ENCODE measurements around the gene ARHGEF28. TPM values are rescaled to one million over a fixed set of nuclear protein-coding genes. Genes with fewer than 3 reads are reported as not detected.

Gene ARHGEF28
- total RNA-seq, 1 experiment from 2014 or later: 6.1 TPM

- POLR2A ChIA-PET: no interaction called here
- no peak overlapping the region for H3K4me2 ChIP-seq (ENCODE audit: low read length)
- RAD21 ChIA-PET (ENCODE audit: low non-redundant PET in 1 of 2, low total read pairs in 2 of 2, uncharacterized antibody in 2 of 2, unreplicated experiment in 2 of 2): no interaction called here
- H3K36me3 ChIP-seq (ENCODE audit: control insufficient read depth in 1 of 2, insufficient read depth in 2 of 2, low read length in 2 of 2): no peaks in the 10 kb centered on the region
- no peaks in the 10 kb centered on the region for H3K27me3 ChIP-seq (ENCODE audit: insufficient read depth, low read length)
- H2AFZ ChIP-seq (ENCODE audit: low read depth, low read length, poor library complexity, severe bottlenecking): no peak overlapping the region
- peaks cover 0 to 4% of the 10 kb centered on the region in 2 experiments; a peak in 2 of 4 replicates for H3K4me1 ChIP-seq (ENCODE audit: control insufficient read depth in 1 of 2, insufficient read depth in 2 of 2, low read length in 2 of 2)
- no TSS peak for BruUV-seq (replicated peaks)
- no peaks in the 10 kb centered on the region for H4K20me1 ChIP-seq (ENCODE audit: insufficient read depth)
- intact Hi-C loops (cut with micrococcal nuclease): no loop called here
- CTCF ChIA-PET: no interaction called here
- no peak overlapping the region for H3K4me3 ChIP-seq (replicated peaks in 1 of 2; ENCODE audit: low read depth in 1 of 2, low read length in 2 of 2)
- TF ChIP-seq, protein P1, sequence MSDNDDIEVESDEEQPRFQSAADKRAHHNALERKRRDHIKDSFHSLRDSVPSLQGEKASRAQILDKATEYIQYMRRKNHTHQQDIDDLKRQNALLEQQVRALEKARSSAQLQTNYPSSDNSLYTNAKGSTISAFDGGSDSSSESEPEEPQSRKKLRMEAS (IDR thresholded peaks at IDR 0.05): no peak
- TF ChIP-seq SRF (IDR thresholded peaks at IDR 0.05; ENCODE audit: low read depth) (no peak), SIN3A (IDR thresholded peaks at IDR 0.05; ENCODE audit: low read depth) (no peak)
- ATAC-seq (no peak), DNase-seq (ENCODE audit: low read depth, low spot score) (no peak)
- no peaks in the 10 kb centered on the region for H3K9me3 ChIP-seq (ENCODE audit: control insufficient read depth in 1 of 2, insufficient read depth in 1 of 2, low read depth in 1 of 2, low read length in 2 of 2)
- H3K79me2 ChIP-seq (ENCODE audit: insufficient read depth, low read length): no peaks in the 10 kb centered on the region
- H3K27ac ChIP-seq (ENCODE audit: low read depth, low read length): no peak overlapping the region
- H3K9me2 ChIP-seq (ENCODE audit: insufficient read depth): no peaks in the 10 kb centered on the region
- no peak overlapping the region for H3K9ac ChIP-seq (ENCODE audit: low read length)
These were observed 329.4 kb downstream of the ARHGEF28 start for GRCh38 chr5:73955271-73955846.

- Histone ChIP-seq H4K20me1 (ENCODE audit: insufficient read depth) (no peaks in the 10 kb centered on the region), H3K4me2 (ENCODE audit: low read length) (no peak overlapping the region), H2AFZ (ENCODE audit: low read depth, low read length, poor library complexity, severe bottlenecking) (no peak overlapping the region), H3K4me1 (ENCODE audit: control insufficient read depth in 1 of 2, insufficient read depth in 2 of 2, low read length in 2 of 2) (no peaks in the 10 kb centered on the region), H3K9me3 (ENCODE audit: control insufficient read depth in 1 of 2, insufficient read depth in 1 of 2, low read depth in 1 of 2, low read length in 2 of 2) (no peaks in the 10 kb centered on the region), H3K79me2 (ENCODE audit: insufficient read depth, low read length) (no peaks in the 10 kb centered on the region), H3K4me3 (replicated peaks in 1 of 2; ENCODE audit: low read depth in 1 of 2, low read length in 2 of 2) (no peak overlapping the region), H3K9ac (ENCODE audit: low read length) (no peak overlapping the region), H3K27me3 (ENCODE audit: insufficient read depth, low read length) (no peaks in the 10 kb centered on the region), H3K9me2 (ENCODE audit: insufficient read depth) (no peaks in the 10 kb centered on the region), H3K36me3 (ENCODE audit: control insufficient read depth in 1 of 2, insufficient read depth in 2 of 2, low read length in 2 of 2) (no peaks in the 10 kb centered on the region), H3K27ac (ENCODE audit: low read depth, low read length) (no peak overlapping the region)
- ATAC-seq: no peak
- ChIA-PET CTCF (no interaction called here), POLR2A (no interaction called here), RAD21 (ENCODE audit: low non-redundant PET in 1 of 2, low total read pairs in 2 of 2, uncharacterized antibody in 2 of 2, unreplicated experiment in 2 of 2) (no interaction called here)
- DNase-seq (ENCODE audit: low read depth, low spot score): no peak
- BruUV-seq (replicated peaks): no TSS peak
- intact Hi-C loops (cut with micrococcal nuclease): no loop called here
- no peak for TF ChIP-seq ZNF274 (IDR thresholded peaks at IDR 0.05; ENCODE audit: low read depth, low read length)
- TF ChIP-seq EZH2phosphoT487 (IDR thresholded peaks at IDR 0.05; ENCODE audit: borderline replicate concordance): no peak
These were observed 331.5 kb downstream of the ARHGEF28 start for GRCh38 chr5:73957397-73958001.
